Calu3 (cell line): ENCODE results near the gene TJAP1. TPM values are rescaled to one million over a fixed set of nuclear protein-coding genes. Genes with fewer than 3 reads are reported as not detected.

Experiments used
- BruUV-seq: library from RNA; stranded (reverse); fragments of 400-500 nt; replicated peaks from 2 replicates; lab custom pipeline; 2021; lab: Mats Ljungman, UMichigan
- CTCF ChIA-PET: fragments of 300-600 bp; sonication (Branson Sonifier 250); formaldehyde crosslinking; loops from one replicate; lab custom pipeline; 2022; ENCODE audit warnings: antibody characterized with exemption; lab: Charles Lee
- DNase-seq: peaks from one replicate; pipeline ENCODE4 v3.0.0; 2022
- H3K27ac Mint-ChIP-seq: one replicate; pipeline ENCODE4 v1.8.0; 2022; ENCODE audit warnings: mixed read lengths; ENCODE audit not compliant: unreplicated experiment
- H3K27me3 Mint-ChIP-seq: one replicate; pipeline ENCODE4 v1.8.0; 2022; ENCODE audit warnings: mixed read lengths; ENCODE audit not compliant: unreplicated experiment
- H3K36me3 Mint-ChIP-seq: one replicate; pipeline ENCODE4 v1.8.0; 2022; ENCODE audit warnings: mild to moderate bottlenecking, moderate library complexity, mixed read lengths; ENCODE audit not compliant: insufficient read depth, unreplicated experiment
- H3K4me1 Mint-ChIP-seq: one replicate; pipeline ENCODE4 v1.8.0; 2022; ENCODE audit warnings: mild to moderate bottlenecking, low read depth, mixed read lengths; ENCODE audit not compliant: unreplicated experiment
- H3K4me3 Mint-ChIP-seq: one replicate; pipeline ENCODE4 v1.8.0; 2022; ENCODE audit warnings: mild to moderate bottlenecking, low read depth, moderate library complexity, mixed read lengths; ENCODE audit not compliant: unreplicated experiment
- H3K9me3 Mint-ChIP-seq: one replicate; pipeline ENCODE4 v1.8.0; 2022; ENCODE audit warnings: low read depth, mixed read lengths; ENCODE audit not compliant: unreplicated experiment
- CTCF ChIP-seq: fragments of 200-600 bp; IDR thresholded peaks from one replicate; pipeline ENCODE4 v1.8.0; 2022; ENCODE audit warnings: antibody characterized with exemption; ENCODE audit not compliant: unreplicated experiment
- intact Hi-C: fragments of 100-400 bp; cut with micrococcal nuclease; formaldehyde crosslinking; loops from one replicate; pipeline ENCODE4 v1.10.0; 2022; ENCODE audit not compliant: unreplicated experiment
- total RNA-seq: library from RNA; stranded (reverse); gene quantifications from 2 replicates; pipeline ENCODE4 v1.2.3, GENCODE V29; 2022

The TJAP1 gene
- total RNA-seq, 1 experiment from 2014 or later: 72.3 TPM

DNA sequence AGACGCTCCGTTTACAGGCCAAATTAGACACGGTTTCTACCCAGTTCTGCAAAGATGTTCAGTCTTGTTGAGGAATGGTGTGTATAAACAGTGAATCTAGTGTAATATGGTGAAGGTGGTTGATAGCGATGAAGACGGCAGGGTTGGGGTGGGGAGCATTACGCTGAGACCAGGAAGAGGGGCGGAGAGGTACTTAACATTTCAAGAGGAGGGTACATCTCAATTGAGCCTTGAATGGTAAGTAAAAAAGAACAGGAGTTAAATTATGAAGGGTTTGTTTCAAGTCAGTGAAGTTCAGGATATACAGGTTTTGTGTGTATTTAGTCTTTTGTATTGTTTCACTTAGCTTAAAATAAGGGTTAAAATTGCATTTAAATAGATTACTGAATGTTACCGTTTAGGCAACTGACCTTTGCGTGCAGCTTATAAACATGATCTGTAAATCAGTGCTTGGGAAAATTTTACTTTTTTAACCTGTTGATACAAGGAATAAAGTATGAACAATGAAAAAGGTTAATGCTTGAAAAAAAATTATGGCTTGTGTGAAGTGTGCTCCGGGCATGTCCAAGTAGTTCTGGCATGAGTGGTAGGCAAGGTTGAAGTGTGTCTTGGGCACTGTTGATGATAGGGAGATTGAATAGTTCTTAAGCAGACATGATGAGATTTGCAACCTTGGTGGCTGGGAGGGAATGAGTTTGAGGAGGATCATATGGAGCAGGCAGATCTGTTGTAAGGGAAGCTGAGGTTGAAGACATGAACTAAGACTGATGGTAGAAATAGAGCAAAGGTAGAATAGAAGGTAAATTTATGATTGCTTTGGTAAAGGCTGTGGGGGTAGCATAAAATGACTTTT lies 40.4 kb downstream of the TJAP1 start:
- no peak for TF ChIP-seq CTCF
- peaks cover 15% of the 10 kb centered on the region for H3K4me1 Mint-ChIP-seq
- CTCF ChIA-PET: interaction anchor here (0.6 to 1.5 kb wide), 3 partner anchors 10 to 306 kb away, joined by 3 to 4 read pairs (median 3); no protein-coding TSS in a partner anchor
- no peaks in the 10 kb centered on the region for H3K9me3 Mint-ChIP-seq
- intact Hi-C loops: no loop called here
- BruUV-seq: TSS peak; percentile 70
- H3K4me3 Mint-ChIP-seq: no peak overlapping the region
- peaks cover 36% of the 10 kb centered on the region for H3K36me3 Mint-ChIP-seq
- DNase-seq: no peak
- no peaks in the 10 kb centered on the region for H3K27me3 Mint-ChIP-seq
- no peak overlapping the region for H3K27ac Mint-ChIP-seq

DNA sequence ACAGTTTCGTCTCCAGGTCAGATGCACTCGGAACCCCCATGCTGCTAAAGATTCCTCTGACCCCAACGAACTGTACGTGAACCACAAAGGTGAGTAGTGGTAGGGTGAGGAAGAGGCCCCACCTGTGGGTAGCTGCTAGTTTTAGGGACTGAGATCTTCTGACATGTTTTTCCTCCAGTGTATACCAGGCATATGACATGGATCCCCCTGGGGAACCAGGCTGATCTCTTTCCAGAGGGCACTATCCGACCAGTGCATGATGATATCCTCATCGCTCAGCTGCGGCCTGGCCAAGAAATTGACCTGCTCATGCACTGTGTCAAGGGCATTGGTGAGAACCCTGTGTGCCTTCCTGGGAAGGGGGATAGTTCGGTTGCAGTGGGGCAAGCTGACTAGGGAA lies 42.7 kb downstream of the TJAP1 start:
- H3K36me3 Mint-ChIP-seq: peaks cover 45% of the 10 kb centered on the region
- intact Hi-C loops: no loop called here
- no peaks in the 10 kb centered on the region for H3K9me3 Mint-ChIP-seq
- TF ChIP-seq CTCF: no peak
- no peak overlapping the region for H3K4me3 Mint-ChIP-seq
- H3K27ac Mint-ChIP-seq: no peak overlapping the region
- no peak for DNase-seq
- H3K27me3 Mint-ChIP-seq: no peaks in the 10 kb centered on the region
- no TSS peak for BruUV-seq
- CTCF ChIA-PET: interaction anchor here (0.6 to 1.3 kb wide), 2 partner anchors 10 to 497 kb away, joined by 3 read pairs; no protein-coding TSS in a partner anchor
- H3K4me1 Mint-ChIP-seq: peaks cover 19% of the 10 kb centered on the region

GRCh38 chr6:43521836-43522235 lies 44.5 kb downstream of the TJAP1 start:
- DNase-seq: no peak
- Mint-ChIP-seq H3K9me3 (no peaks in the 10 kb centered on the region), H3K27me3 (no peaks in the 10 kb centered on the region), H3K27ac (no peak overlapping the region), H3K4me1 (peaks cover 10% of the 10 kb centered on the region), H3K4me3 (no peak overlapping the region), H3K36me3 (peaks cover 57% of the 10 kb centered on the region)
- intact Hi-C loops: no loop called here
- TF ChIP-seq CTCF: no peak
- no TSS peak for BruUV-seq
- CTCF ChIA-PET: no interaction called here

- intact Hi-C loops: no loop called here
- H3K4me3 Mint-ChIP-seq: no peak overlapping the region
- CTCF ChIA-PET: interaction anchor here (0.6 kb wide), 1 partner anchor 285 kb away, joined by 3 read pairs; no protein-coding TSS in a partner anchor
- no peak for TF ChIP-seq CTCF
- H3K27me3 Mint-ChIP-seq: no peaks in the 10 kb centered on the region
- H3K9me3 Mint-ChIP-seq: no peaks in the 10 kb centered on the region
- BruUV-seq: TSS peak; percentile 10
- no peak for DNase-seq
- peaks cover 10% of the 10 kb centered on the region for H3K4me1 Mint-ChIP-seq
- peaks cover 65% of the 10 kb centered on the region for H3K36me3 Mint-ChIP-seq
- no peak overlapping the region for H3K27ac Mint-ChIP-seq
These were observed 45.3 kb downstream of the TJAP1 start for GRCh38 chr6:43522547-43523261.
